Spleen (tissue), 7 donors: ENCODE results near the gene RNF31.

ENCODE experiments used
- POLR2A ChIP-seq, 3 donors: fragments of 450-650 bp; IDR thresholded peaks; one replicate each; pipeline ENCODE4 v1.5.1; 2017; ENCODE audit warnings: antibody characterized with exemption in 3 of 3, mild to moderate bottlenecking in 1 of 3
- POLR2AphosphoS5 ChIP-seq, 3 donors: sonication (generic); formaldehyde crosslinking; IDR thresholded peaks; one replicate each; pipeline ENCODE4 v1.5.1; 2017; ENCODE audit warnings: antibody characterized with exemption in 3 of 3
- TF ChIP-seq, protein P1 (sequence below), 11 experiments: fragments of 200-600 bp in 7 of 11; fragments of 450-650 bp in 4 of 11; sonication (generic) in 4 of 11; IDR thresholded peaks in 8 of 11; conservative IDR thresholded peaks in 3 of 11; 1 replicate in 7 of 11; 2 replicates in 4 of 11; pipeline versions ENCODE4 v1.4.0 to v1.8.0; 2016 to 2021; ENCODE audit warnings: antibody characterized with exemption in 11 of 11, inconsistent platforms in 4 of 11, mild to moderate bottlenecking in 1 of 11
- donor health status: DM: no; HTN: no; CAD: no; lungs with moderate emphysema.
- donor health status: DM: no; HTN: no; CAD: no.
- donor health status: DM: no; HTN: no; CAD: no.

- TF ChIP-seq, protein P1, sequence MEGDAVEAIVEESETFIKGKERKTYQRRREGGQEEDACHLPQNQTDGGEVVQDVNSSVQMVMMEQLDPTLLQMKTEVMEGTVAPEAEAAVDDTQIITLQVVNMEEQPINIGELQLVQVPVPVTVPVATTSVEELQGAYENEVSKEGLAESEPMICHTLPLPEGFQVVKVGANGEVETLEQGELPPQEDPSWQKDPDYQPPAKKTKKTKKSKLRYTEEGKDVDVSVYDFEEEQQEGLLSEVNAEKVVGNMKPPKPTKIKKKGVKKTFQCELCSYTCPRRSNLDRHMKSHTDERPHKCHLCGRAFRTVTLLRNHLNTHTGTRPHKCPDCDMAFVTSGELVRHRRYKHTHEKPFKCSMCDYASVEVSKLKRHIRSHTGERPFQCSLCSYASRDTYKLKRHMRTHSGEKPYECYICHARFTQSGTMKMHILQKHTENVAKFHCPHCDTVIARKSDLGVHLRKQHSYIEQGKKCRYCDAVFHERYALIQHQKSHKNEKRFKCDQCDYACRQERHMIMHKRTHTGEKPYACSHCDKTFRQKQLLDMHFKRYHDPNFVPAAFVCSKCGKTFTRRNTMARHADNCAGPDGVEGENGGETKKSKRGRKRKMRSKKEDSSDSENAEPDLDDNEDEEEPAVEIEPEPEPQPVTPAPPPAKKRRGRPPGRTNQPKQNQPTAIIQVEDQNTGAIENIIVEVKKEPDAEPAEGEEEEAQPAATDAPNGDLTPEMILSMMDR (IDR thresholded peaks at IDR 0.05 in 8 of 11, conservative IDR thresholded peaks at IDR 0.05 in 3 of 11): peak in 2 of 11 experiments; percentile 14 to 39
- no peak for TF ChIP-seq POLR2A (IDR thresholded peaks at IDR 0.05)
- TF ChIP-seq POLR2AphosphoS5 (IDR thresholded peaks at IDR 0.05): peak; percentile 81 to 85 (median 84)
Observed at GRCh38 chr14:24146978-24147760, at the start of gene RNF31.
